NCI-H446 (cell line): Measurements from ENCODE around the gene TSPOAP1.

Experiments
- DNase-seq, 2 experiments: peaks; one replicate each; lab custom pipeline; 2025; lab: John Stamatoyannopoulos, UW

The TSPOAP1 gene

DNA sequence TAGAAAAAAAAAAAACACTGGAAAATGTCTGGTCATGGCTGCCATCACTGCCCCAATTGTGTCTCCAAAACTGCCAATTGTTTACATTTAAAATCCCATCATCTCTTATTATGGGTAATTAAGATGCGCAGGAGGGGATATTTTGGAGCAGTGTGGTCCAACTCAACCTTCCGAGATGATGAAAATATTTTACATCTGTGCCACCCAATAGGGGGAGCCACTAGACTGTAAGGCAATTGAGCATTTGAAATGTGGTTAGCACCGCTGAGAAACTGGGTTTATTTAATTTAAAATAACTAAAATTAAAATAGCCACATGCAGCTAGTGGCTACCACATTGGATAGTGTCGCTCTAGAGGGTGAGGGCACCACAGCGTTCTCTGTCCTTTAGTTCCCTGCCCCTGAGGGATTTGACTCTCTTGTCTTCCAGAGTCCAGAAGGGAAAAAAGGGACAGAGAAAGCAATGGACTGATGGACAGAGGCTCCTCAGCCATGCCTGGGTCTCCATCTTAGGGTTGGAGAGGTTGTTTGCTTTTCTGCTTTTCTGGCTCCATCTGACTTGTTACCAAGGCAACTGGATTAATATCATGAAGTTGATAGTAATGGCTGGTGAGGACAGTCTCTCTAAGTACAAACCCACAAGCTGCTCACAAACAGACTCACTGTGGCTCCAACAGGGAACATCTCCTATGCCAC lies 51.3 kb downstream of the TSPOAP1 start:
- DNase-seq = no peak

DNA sequence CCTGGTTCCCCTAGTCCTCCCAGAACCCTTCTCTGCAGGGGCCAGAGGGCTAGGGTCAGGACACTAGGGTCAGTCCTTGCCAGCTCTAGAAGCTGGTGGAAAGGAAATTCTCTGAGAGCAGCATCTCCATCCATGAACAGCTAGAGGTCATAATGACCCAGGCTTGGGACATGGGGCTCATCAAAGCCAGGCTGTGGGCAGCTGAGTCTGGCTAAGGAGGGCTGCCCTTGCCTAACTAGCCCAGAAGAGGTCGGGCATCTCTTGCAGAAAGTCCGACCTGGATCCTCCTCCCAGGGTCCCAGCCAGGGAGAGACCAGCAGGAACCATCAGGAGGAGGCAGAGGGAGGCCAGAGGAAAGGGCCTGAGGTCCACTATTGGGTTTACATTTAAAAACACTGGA lies 52.2 kb downstream of the TSPOAP1 start:
- DNase-seq = no peak

- no peak for DNase-seq
Measured at GRCh38 chr17:58275417-58275816, 53.2 kb downstream of the TSPOAP1 start.

- DNase-seq = no peak
Measured at GRCh38 chr17:58273453-58274104, 55.0 kb downstream of the TSPOAP1 start.

DNA sequence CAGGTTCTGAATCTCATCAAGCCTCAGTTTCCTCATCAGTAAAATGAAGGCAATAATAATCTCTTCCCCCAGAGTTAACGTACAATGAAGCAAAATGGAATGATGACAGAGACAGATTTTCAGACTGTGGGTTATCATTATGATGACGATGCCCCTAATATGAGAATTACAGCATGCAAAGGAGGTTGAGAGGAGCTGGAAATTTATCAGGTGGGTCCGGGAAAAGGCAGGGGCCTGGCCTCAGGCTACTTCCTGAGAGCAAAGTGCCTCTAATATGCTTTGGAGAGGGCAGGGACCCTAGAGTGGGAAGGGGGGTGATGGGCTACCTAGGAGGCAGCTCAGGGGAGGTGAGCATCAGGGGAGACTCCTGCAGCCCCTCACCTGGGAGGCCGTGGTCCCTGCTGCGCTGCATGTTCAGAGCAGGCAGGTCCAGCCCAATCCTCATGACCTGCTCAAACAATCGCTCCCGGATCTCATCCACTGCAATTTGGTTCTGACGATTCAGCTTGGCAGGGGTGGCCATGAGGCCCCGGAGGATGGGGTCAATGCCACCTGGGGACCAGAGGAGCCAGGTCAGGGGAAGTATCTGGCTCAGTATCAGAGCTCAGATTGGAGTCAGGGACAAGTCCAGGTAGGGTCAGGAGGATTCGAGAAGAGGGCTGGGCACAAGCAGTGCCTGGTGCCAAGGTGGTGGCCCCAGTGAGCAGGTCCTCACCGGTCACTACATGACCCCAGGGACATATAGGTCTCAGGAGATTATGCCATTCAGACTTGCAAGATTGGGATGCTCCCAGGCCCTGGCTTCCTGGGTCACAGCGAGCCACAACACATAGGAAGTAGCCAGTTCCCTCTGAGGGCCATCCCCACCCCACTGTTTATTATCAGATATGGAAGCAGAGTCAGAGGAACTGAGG lies 56.0 kb downstream of the TSPOAP1 start:
- no peak for DNase-seq

- DNase-seq = no peak
Measured at GRCh38 chr17:58271216-58271931, 57.2 kb downstream of the TSPOAP1 start.

GRCh38 chr17:58270476-58271215 lies 57.9 kb downstream of the TSPOAP1 start:
- DNase-seq = no peak

DNA sequence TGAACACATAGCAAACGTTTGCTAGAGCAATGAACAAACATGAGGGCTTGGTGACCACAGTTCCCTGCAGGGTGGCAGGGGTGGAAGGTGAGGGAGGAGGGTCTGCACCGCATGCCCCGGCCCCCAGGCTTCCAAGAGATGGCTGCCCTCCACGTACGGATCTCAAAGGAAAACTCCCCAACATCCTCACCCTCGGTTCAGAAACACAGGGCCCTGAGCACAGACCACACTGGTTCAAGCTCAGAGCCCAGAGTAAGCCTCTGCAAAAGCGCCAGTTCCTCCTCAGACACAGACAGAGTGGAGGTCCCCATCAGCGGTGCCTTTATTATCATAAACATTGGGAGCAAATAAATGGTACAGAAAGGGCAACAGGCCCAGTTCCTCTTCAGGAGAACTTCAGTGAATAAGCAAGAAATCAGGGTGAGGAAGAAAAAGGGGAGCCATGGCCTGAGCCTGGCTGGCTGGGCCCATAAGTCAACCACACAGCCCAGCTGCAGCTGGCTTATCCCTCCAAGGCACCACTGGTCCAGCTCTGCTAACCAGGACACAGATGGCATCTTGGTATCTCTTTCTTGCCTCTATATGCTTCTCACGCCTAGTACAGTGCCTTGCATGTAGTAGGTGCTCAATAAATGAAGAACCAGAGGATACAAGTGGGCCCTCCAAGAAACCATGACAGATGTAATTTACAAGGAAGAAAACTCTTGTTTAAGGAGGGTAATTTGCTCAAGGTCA lies 58.9 kb downstream of the TSPOAP1 start:
- no peak for DNase-seq

- DNase-seq = no peak
Measured at GRCh38 chr17:58268774-58269556, 59.6 kb downstream of the TSPOAP1 start.

- no peak for DNase-seq
Measured at GRCh38 chr17:58268326-58268725, 60.3 kb downstream of the TSPOAP1 start.

- DNase-seq = no peak
Measured at GRCh38 chr17:58267347-58268324, 61.0 kb downstream of the TSPOAP1 start.

- no peak for DNase-seq
Measured at GRCh38 chr17:58265902-58266875, 62.4 kb downstream of the TSPOAP1 start.

GRCh38 chr17:58265271-58265670 lies 63.3 kb downstream of the TSPOAP1 start:
- DNase-seq = no peak

GRCh38 chr17:58264407-58265103 lies 64.0 kb downstream of the TSPOAP1 start:
- no peak for DNase-seq

DNA sequence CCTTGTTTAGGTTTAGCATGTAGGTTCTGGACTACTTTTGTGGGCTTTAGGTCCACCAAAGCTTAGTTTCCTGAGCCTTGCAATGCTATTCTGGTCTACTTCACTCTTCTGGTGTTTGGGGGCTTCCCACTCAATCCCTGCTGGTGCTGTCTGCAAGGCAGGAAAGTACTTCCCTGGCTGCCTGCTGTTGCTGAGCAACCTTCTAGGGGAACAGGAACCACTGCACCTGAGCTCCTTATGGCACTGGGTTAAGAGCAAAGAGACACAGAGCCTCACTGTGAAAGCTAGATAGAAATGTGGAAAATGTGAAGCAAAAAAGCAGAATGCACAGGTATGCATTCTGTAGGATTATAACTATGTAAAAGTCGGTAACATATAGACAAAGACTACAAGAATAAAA lies 64.8 kb downstream of the TSPOAP1 start:
- no peak for DNase-seq

DNA sequence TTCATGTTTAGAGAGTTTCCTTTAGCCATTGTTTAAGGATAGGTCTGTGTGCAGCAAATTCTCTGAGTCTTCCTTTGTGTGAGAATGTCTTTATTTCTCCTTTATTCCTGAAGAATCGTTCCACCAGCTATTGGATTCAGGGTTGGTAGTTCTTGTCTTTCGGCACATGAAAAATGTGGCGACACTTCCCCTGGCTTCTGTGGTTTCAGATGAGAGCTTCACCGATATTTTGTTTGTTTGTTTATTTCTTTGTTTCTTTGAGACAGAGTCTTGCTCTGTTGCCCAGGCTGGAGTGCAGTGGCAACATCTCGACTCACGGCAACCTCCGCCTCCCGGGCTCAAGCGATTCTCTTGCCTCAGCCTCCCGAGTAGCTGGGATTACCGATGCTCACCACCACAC lies 66.4 kb downstream of the TSPOAP1 start:
- no peak for DNase-seq

- no peak for DNase-seq
Measured at GRCh38 chr17:58254803-58255202, 73.8 kb downstream of the TSPOAP1 start.
